Dermis lymphatic vessel endothelial cell (primary cell): ENCODE results near the gene FSTL5. TPM values are rescaled to one million over a fixed set of nuclear protein-coding genes. Genes with fewer than 3 reads are reported as not detected.

ENCODE experiments used
- total RNA-seq: library from RNA; depleted of rRNA; stranded (reverse); fragments of >200 nt; gene quantifications from 2 replicates; pipeline ENCODE4 v1.2.1, GENCODE V29; 2014

The FSTL5 gene
- not detected in 2 replicates for total RNA-seq

GRCh38 chr4:162163892-162164759 lies at the start of gene FSTL5:
FSTL5 (minus strand) TSS chr4:162164000; CDS start chr4:162111396, 52,604 bp downstream.

